ENCODE results near the gene TREM2. TPM values are rescaled to one million over a fixed set of nuclear protein-coding genes. Genes with fewer than 3 reads are reported as not detected.
A peak's percentile ranks its signal among the peaks of the same experiment; 100 is the strongest.

Gene TREM2
- total RNA-seq, 1 donor: under 0.01 TPM

- Histone ChIP-seq H3K4me3 (ENCODE audit: insufficient read depth, low read length) (no peak overlapping the region), H3K4me2 (ENCODE audit: insufficient read depth, low read length) (no peak overlapping the region), H3K9me3 (ENCODE audit: low read depth, low read length) (no peaks in the 10 kb centered on the region), H3K36me3 (ENCODE audit: insufficient read depth, low read length) (no peaks in the 10 kb centered on the region), H3K79me2 (ENCODE audit: insufficient read depth, low read length) (no peaks in the 10 kb centered on the region), H3K4me1 (ENCODE audit: insufficient read depth, low read length) (no peaks in the 10 kb centered on the region), H2AFZ (ENCODE audit: low read length) (no peak overlapping the region), H3K27me3 (ENCODE audit: insufficient read depth, low read length) (no peaks in the 10 kb centered on the region), H3K27ac (ENCODE audit: low read depth, low read length) (no peak overlapping the region), H4K20me1 (ENCODE audit: insufficient read depth, low read length) (no peaks in the 10 kb centered on the region)
- DNase-seq (ENCODE audit: insufficient read length, low spot score, missing footprints): peak; percentile 89
- peak; percentile 78 for TF ChIP-seq CTCF (IDR thresholded peaks at IDR 0.05; ENCODE audit: extremely low read depth, low read depth, low read length)
Observed at GRCh38 chr6:41182069-41183034, 19.4 kb upstream of the TREM2 start.

GRCh38 chr6:41181566-41181965 lies 18.6 kb upstream of the TREM2 start:
- H3K27me3 ChIP-seq (ENCODE audit: insufficient read depth, low read length): no peaks in the 10 kb centered on the region
- no peaks in the 10 kb centered on the region for H3K4me1 ChIP-seq (ENCODE audit: insufficient read depth, low read length)
- H3K27ac ChIP-seq (ENCODE audit: low read depth, low read length): no peak overlapping the region
- TF ChIP-seq CTCF (IDR thresholded peaks at IDR 0.05; ENCODE audit: extremely low read depth, low read depth, low read length): no peak
- no peak overlapping the region for H3K4me2 ChIP-seq (ENCODE audit: insufficient read depth, low read length)
- no peaks in the 10 kb centered on the region for H3K9me3 ChIP-seq (ENCODE audit: low read depth, low read length)
- H3K4me3 ChIP-seq (ENCODE audit: insufficient read depth, low read length): no peak overlapping the region
- H2AFZ ChIP-seq (ENCODE audit: low read length): no peak overlapping the region
- H3K36me3 ChIP-seq (ENCODE audit: insufficient read depth, low read length): no peaks in the 10 kb centered on the region
- no peak for DNase-seq (ENCODE audit: insufficient read length, low spot score, missing footprints)
- H3K79me2 ChIP-seq (ENCODE audit: insufficient read depth, low read length): no peaks in the 10 kb centered on the region
- H4K20me1 ChIP-seq (ENCODE audit: insufficient read depth, low read length): no peaks in the 10 kb centered on the region

- no peak for TF ChIP-seq CTCF (IDR thresholded peaks at IDR 0.05; ENCODE audit: extremely low read depth, low read depth, low read length)
- H3K27ac ChIP-seq (ENCODE audit: low read depth, low read length): no peak overlapping the region
- no peak overlapping the region for H2AFZ ChIP-seq (ENCODE audit: low read length)
Observed at GRCh38 chr6:41179163-41179562, 16.2 kb upstream of the TREM2 start.

GRCh38 chr6:41177695-41178094 lies 14.8 kb upstream of the TREM2 start:
- Histone ChIP-seq H3K4me3 (ENCODE audit: insufficient read depth, low read length) (no peak overlapping the region), H3K4me1 (ENCODE audit: insufficient read depth, low read length) (no peaks in the 10 kb centered on the region), H3K27ac (ENCODE audit: low read depth, low read length) (no peak overlapping the region), H3K27me3 (ENCODE audit: insufficient read depth, low read length) (no peaks in the 10 kb centered on the region), H4K20me1 (ENCODE audit: insufficient read depth, low read length) (no peaks in the 10 kb centered on the region), H3K36me3 (ENCODE audit: insufficient read depth, low read length) (no peaks in the 10 kb centered on the region), H3K4me2 (ENCODE audit: insufficient read depth, low read length) (no peak overlapping the region), H3K9me3 (ENCODE audit: low read depth, low read length) (no peaks in the 10 kb centered on the region), H3K79me2 (ENCODE audit: insufficient read depth, low read length) (no peaks in the 10 kb centered on the region), H2AFZ (ENCODE audit: low read length) (no peak overlapping the region)
- DNase-seq (ENCODE audit: insufficient read length, low spot score, missing footprints): no peak
- no peak for TF ChIP-seq CTCF (IDR thresholded peaks at IDR 0.05; ENCODE audit: extremely low read depth, low read depth, low read length)

More at GRCh38 chr6:41179163-41179562, 16.2 kb upstream of the TREM2 start:
- H3K4me2 ChIP-seq (ENCODE audit: insufficient read depth, low read length): no peak overlapping the region
- H3K27me3 ChIP-seq (ENCODE audit: insufficient read depth, low read length): no peaks in the 10 kb centered on the region
- H3K4me3 ChIP-seq (ENCODE audit: insufficient read depth, low read length): no peak overlapping the region
- no peaks in the 10 kb centered on the region for H3K9me3 ChIP-seq (ENCODE audit: low read depth, low read length)
- no peaks in the 10 kb centered on the region for H3K79me2 ChIP-seq (ENCODE audit: insufficient read depth, low read length)
- H3K36me3 ChIP-seq (ENCODE audit: insufficient read depth, low read length): no peaks in the 10 kb centered on the region
- DNase-seq (ENCODE audit: insufficient read length, low spot score, missing footprints): no peak
- no peaks in the 10 kb centered on the region for H4K20me1 ChIP-seq (ENCODE audit: insufficient read depth, low read length)
- H3K4me1 ChIP-seq (ENCODE audit: insufficient read depth, low read length): no peaks in the 10 kb centered on the region

Data from osteoblast (primary cell).